HEK293 (cell line): ENCODE results near the gene PA2G4.

Source experiments
- BCL11B ChIP-seq: fragments of 450-650 bp; formaldehyde crosslinking; IDR thresholded peaks from 2 replicates; pipeline ENCODE4 v1.5.1; 2016; ENCODE audit warnings: low read depth, missing biosample characterization, missing genetic modification characterization
- GLI4 ChIP-seq: fragments of 450-650 bp; formaldehyde crosslinking; IDR thresholded peaks from 2 replicates; pipeline ENCODE4 v1.5.1; 2016; ENCODE audit warnings: missing biosample characterization, missing genetic modification characterization
- PATZ1 ChIP-seq: fragments of 450-650 bp; formaldehyde crosslinking; IDR thresholded peaks from 2 replicates; pipeline ENCODE4 v1.5.1; 2016; ENCODE audit warnings: missing biosample characterization, missing genetic modification characterization
- PRDM1 ChIP-seq: fragments of 450-650 bp; formaldehyde crosslinking; IDR thresholded peaks from 2 replicates; pipeline ENCODE4; 2016; ENCODE audit warnings: missing biosample characterization, missing genetic modification characterization
- PRDM4 ChIP-seq: fragments of 450-650 bp; formaldehyde crosslinking; IDR thresholded peaks from 2 replicates; pipeline ENCODE4 v1.5.1; 2017; ENCODE audit warnings: missing biosample characterization, missing genetic modification characterization
- RBAK ChIP-seq: fragments of 450-650 bp; formaldehyde crosslinking; IDR thresholded peaks from 2 replicates; pipeline ENCODE4 v1.5.1; 2016; ENCODE audit warnings: missing biosample characterization, missing genetic modification characterization
- SP2 ChIP-seq: fragments of 450-650 bp; formaldehyde crosslinking; IDR thresholded peaks from 2 replicates; pipeline ENCODE4 v1.5.1; 2016; ENCODE audit warnings: missing biosample characterization, missing genetic modification characterization
- ZBTB17 ChIP-seq: fragments of 450-650 bp; formaldehyde crosslinking; IDR thresholded peaks from 2 replicates; pipeline ENCODE4 v1.5.1; 2016; ENCODE audit warnings: missing biosample characterization, missing genetic modification characterization
- ZNF121 ChIP-seq: fragments of 450-650 bp; formaldehyde crosslinking; IDR thresholded peaks from 2 replicates; pipeline ENCODE4 v1.5.1; 2016; ENCODE audit warnings: missing biosample characterization, missing genetic modification characterization
- ZNF184 ChIP-seq: fragments of 450-650 bp; IDR thresholded peaks from 2 replicates; pipeline ENCODE4 v1.5.1; 2018; ENCODE audit warnings: missing biosample characterization, mild to moderate bottlenecking, missing genetic modification characterization
- ZNF202 ChIP-seq: fragments of 450-650 bp; formaldehyde crosslinking; IDR thresholded peaks from 2 replicates; pipeline ENCODE4 v1.5.1; 2016; ENCODE audit warnings: missing biosample characterization, missing genetic modification characterization, borderline replicate concordance
- ZNF211 ChIP-seq: fragments of 450-650 bp; formaldehyde crosslinking; IDR thresholded peaks from 2 replicates; pipeline ENCODE4 v1.5.1; 2016; ENCODE audit warnings: low read depth, missing biosample characterization, missing genetic modification characterization
- ZNF23 ChIP-seq: fragments of 450-650 bp; formaldehyde crosslinking; IDR thresholded peaks from 2 replicates; pipeline ENCODE4 v1.5.1; 2016; ENCODE audit warnings: missing biosample characterization, missing genetic modification characterization, borderline replicate concordance
- ZNF239 ChIP-seq: fragments of 450-650 bp; formaldehyde crosslinking; IDR thresholded peaks from 2 replicates; pipeline ENCODE4 v1.5.1; 2016; ENCODE audit warnings: missing biosample characterization, missing genetic modification characterization
- ZNF266 ChIP-seq: fragments of 450-650 bp; formaldehyde crosslinking; IDR thresholded peaks from 2 replicates; pipeline ENCODE4 v1.5.1; 2016; ENCODE audit warnings: missing biosample characterization, missing genetic modification characterization, low read depth
- ZNF274 ChIP-seq, 2 experiments: fragments of 200-500 bp in 1 of 2; fragments of 450-650 bp in 1 of 2; sonication (Bioruptor generic) in 1 of 2; formaldehyde crosslinking in 1 of 2; IDR thresholded peaks; 2 replicates each; pipeline versions ENCODE4 v1.5.1 to v1.6.1; 2014 to 2016; ENCODE audit warnings: borderline replicate concordance in 1 of 2, inconsistent platforms in 1 of 2, low read length in 1 of 2, missing biosample characterization in 1 of 2, missing genetic modification characterization in 1 of 2
- ZNF311 ChIP-seq: fragments of 450-650 bp; formaldehyde crosslinking; IDR thresholded peaks from 2 replicates; pipeline ENCODE4 v1.5.1; 2017; ENCODE audit warnings: missing biosample characterization, missing genetic modification characterization, borderline replicate concordance
- ZNF324 ChIP-seq: fragments of 450-650 bp; formaldehyde crosslinking; IDR thresholded peaks from 2 replicates; pipeline ENCODE4 v1.5.1; 2016; ENCODE audit warnings: missing biosample characterization, missing genetic modification characterization
- ZNF354C ChIP-seq: fragments of 450-650 bp; formaldehyde crosslinking; IDR thresholded peaks from 2 replicates; pipeline ENCODE4 v1.5.1; 2016; ENCODE audit warnings: missing biosample characterization, missing genetic modification characterization, low read depth, borderline replicate concordance
- ZNF362 ChIP-seq: fragments of 450-650 bp; formaldehyde crosslinking; IDR thresholded peaks from 2 replicates; pipeline ENCODE4 v1.5.1; 2016; ENCODE audit warnings: missing biosample characterization, missing genetic modification characterization
- ZNF366 ChIP-seq: fragments of 450-650 bp; formaldehyde crosslinking; conservative IDR thresholded peaks from 2 replicates; pipeline ENCODE4 v1.5.1; 2016; ENCODE audit warnings: missing biosample characterization, missing genetic modification characterization
- ZNF37A ChIP-seq: fragments of 450-650 bp; IDR thresholded peaks from 2 replicates; pipeline ENCODE4 v1.5.1; 2018; ENCODE audit warnings: missing biosample characterization, missing genetic modification characterization
- ZNF391 ChIP-seq: fragments of 450-650 bp; formaldehyde crosslinking; IDR thresholded peaks from 2 replicates; pipeline ENCODE4 v1.5.1; 2016; ENCODE audit warnings: low read depth, missing biosample characterization, missing genetic modification characterization, borderline replicate concordance
- ZNF513 ChIP-seq: fragments of 450-650 bp; IDR thresholded peaks from 2 replicates; pipeline ENCODE4 v1.5.1; 2018; ENCODE audit warnings: missing biosample characterization, missing genetic modification characterization
- ZNF555 ChIP-seq: fragments of 450-650 bp; formaldehyde crosslinking; conservative IDR thresholded peaks from 2 replicates; pipeline ENCODE4 v1.5.1; 2017; ENCODE audit warnings: missing biosample characterization, mild to moderate bottlenecking, missing genetic modification characterization, inconsistent platforms
- ZNF596 ChIP-seq: fragments of 450-650 bp; IDR thresholded peaks from 2 replicates; pipeline ENCODE4 v1.5.0; 2018; ENCODE audit warnings: missing biosample characterization, mild to moderate bottlenecking, missing genetic modification characterization, moderate library complexity
- ZNF600 ChIP-seq: fragments of 450-650 bp; formaldehyde crosslinking; IDR thresholded peaks from 2 replicates; pipeline ENCODE4 v1.5.1; 2016; ENCODE audit warnings: missing biosample characterization, missing genetic modification characterization
- ZNF654 ChIP-seq: fragments of 450-650 bp; formaldehyde crosslinking; IDR thresholded peaks from 2 replicates; pipeline ENCODE4 v1.5.1; 2016; ENCODE audit warnings: low read depth, missing biosample characterization, missing genetic modification characterization
- ZNF660 ChIP-seq: fragments of 450-650 bp; IDR thresholded peaks from 2 replicates; pipeline ENCODE4 v1.5.1; 2018; ENCODE audit warnings: missing biosample characterization, mild to moderate bottlenecking, missing genetic modification characterization
- ZNF785 ChIP-seq: fragments of 450-650 bp; formaldehyde crosslinking; IDR thresholded peaks from 2 replicates; pipeline ENCODE4 v1.5.1; 2016; ENCODE audit warnings: missing biosample characterization, missing genetic modification characterization
- TF ChIP-seq, protein P1 (sequence below): fragments of 450-650 bp; formaldehyde crosslinking; IDR thresholded peaks from 2 replicates; pipeline ENCODE4 v1.5.1; 2016; ENCODE audit warnings: missing biosample characterization, missing genetic modification characterization, borderline replicate concordance

PA2G4 gene

GRCh38 chr12:56104815-56105608 lies 653 bp downstream of the PA2G4 start (continued):
- TF ChIP-seq ZNF202 (no peak), ZNF266 (tag by site-specific recombination) (no peak), PRDM4 (tag by site-specific recombination) (no peak), ZNF324 (tag by site-specific recombination) (no peak), ZNF654 (tag by site-specific recombination) (no peak), ZNF211 (tag by site-specific recombination) (no peak), ZNF184 (no peak), ZNF362 (tag by site-specific recombination) (no peak), GLI4 (tag by site-specific recombination) (no peak), ZNF354C (no peak), ZNF366 (tag by site-specific recombination) (no peak), ZNF391 (tag by site-specific recombination) (0 out of 2 replicates have a peak, but pooled peaks have one; percentile 87), ZBTB17 (tag by site-specific recombination) (no peak), RBAK (tag by site-specific recombination) (no peak), ZNF121 (tag by site-specific recombination) (0 out of 2 replicates have a peak, but pooled peaks have one; percentile 18), ZNF239 (tag by site-specific recombination) (no peak), ZNF785 (tag by site-specific recombination) (no peak), ZNF555 (tag by site-specific recombination) (no peak), PATZ1 (tag by site-specific recombination) (no peak; the same call in 1 of the 2 replicates), ZNF660 (no peak), ZNF37A (tag by site-specific recombination) (no peak), ZNF513 (no peak), BCL11B (tag by site-specific recombination) (no peak), ZNF596 (tag by site-specific recombination) (no peak), SP2 (tag by site-specific recombination) (no peak), ZNF23 (tag by site-specific recombination) (no peak), ZNF311 (tag by site-specific recombination) (no peak), ZNF274 (IDR thresholded peaks at IDR 0.05; ENCODE audit: low read length) (no peak), ZNF274 (tag by site-specific recombination; IDR thresholded peaks at IDR 0.05; ENCODE audit: borderline replicate concordance) (no peak), PRDM1 (tag by site-specific recombination) (0 out of 2 replicates have a peak, but pooled peaks have one; percentile 4), ZNF600 (tag by site-specific recombination) (no peak)
- TF ChIP-seq, protein P1, sequence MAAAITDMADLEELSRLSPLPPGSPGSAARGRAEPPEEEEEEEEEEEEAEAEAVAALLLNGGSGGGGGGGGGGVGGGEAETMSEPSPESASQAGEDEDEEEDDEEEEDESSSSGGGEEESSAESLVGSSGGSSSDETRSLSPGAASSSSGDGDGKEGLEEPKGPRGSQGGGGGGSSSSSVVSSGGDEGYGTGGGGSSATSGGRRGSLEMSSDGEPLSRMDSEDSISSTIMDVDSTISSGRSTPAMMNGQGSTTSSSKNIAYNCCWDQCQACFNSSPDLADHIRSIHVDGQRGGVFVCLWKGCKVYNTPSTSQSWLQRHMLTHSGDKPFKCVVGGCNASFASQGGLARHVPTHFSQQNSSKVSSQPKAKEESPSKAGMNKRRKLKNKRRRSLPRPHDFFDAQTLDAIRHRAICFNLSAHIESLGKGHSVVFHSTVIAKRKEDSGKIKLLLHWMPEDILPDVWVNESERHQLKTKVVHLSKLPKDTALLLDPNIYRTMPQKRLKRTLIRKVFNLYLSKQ (tag by site-specific recombination): no peak
